Parathyroid adenoma (tissue), 2 donors: ENCODE data around the gene KAZN.

Experiments
- H2AFZ ChIP-seq: fragments of 300-600 bp; sonication (generic); one replicate; pipeline ENCODE4 v1.7.0; 2017; ENCODE audit warnings: antibody characterized with exemption, mild to moderate bottlenecking
- H3K27ac ChIP-seq: fragments of 300-600 bp; sonication (generic); one replicate; pipeline ENCODE4 v1.7.0; 2017
- H3K27me3 ChIP-seq: fragments of 300-600 bp; sonication (generic); one replicate; pipeline ENCODE4 v1.7.0; 2017; ENCODE audit warnings: low read length; ENCODE audit not compliant: control insufficient read depth, insufficient read depth
- H3K36me3 ChIP-seq: fragments of 300-600 bp; sonication (generic); one replicate; pipeline ENCODE4 v1.7.0; 2017; ENCODE audit warnings: low read length; ENCODE audit not compliant: control insufficient read depth, insufficient read depth
- H3K4me1 ChIP-seq: fragments of 300-600 bp; sonication (generic); one replicate; pipeline ENCODE4 v1.7.0; 2017; ENCODE audit warnings: control low read depth
- H3K4me2 ChIP-seq: fragments of 300-600 bp; sonication (generic); one replicate; pipeline ENCODE4 v1.7.0; 2017; ENCODE audit warnings: low read length
- H3K4me3 ChIP-seq: fragments of 300-600 bp; sonication (generic); one replicate; pipeline ENCODE4 v1.7.0; 2017; ENCODE audit warnings: low read depth, low read length
- H3K79me2 ChIP-seq: fragments of 300-600 bp; sonication (generic); one replicate; pipeline ENCODE4 v1.7.0; 2017; ENCODE audit warnings: control low read depth
- H3K9ac ChIP-seq: fragments of 300-600 bp; sonication (generic); one replicate; pipeline ENCODE4 v1.7.0; 2017; ENCODE audit warnings: mild to moderate bottlenecking
- H3K9me3 ChIP-seq: fragments of 300-600 bp; sonication (generic); one replicate; pipeline ENCODE4 v1.7.0; 2017; ENCODE audit warnings: low read length; ENCODE audit not compliant: control insufficient read depth
- CTCF ChIP-seq: fragments of 300-600 bp; sonication (generic); IDR thresholded peaks from one replicate; pipeline ENCODE4 v1.7.0; 2017; ENCODE audit warnings: antibody characterized with exemption, mild to moderate bottlenecking
- donor health status: primary hyperparathyroidism.

The KAZN gene

GRCh38 chr1:15101801-15102200, 503.3 kb downstream of the KAZN start:
- no peak overlapping the region for H3K27ac ChIP-seq
- no peak for TF ChIP-seq CTCF
- no peak overlapping the region for H3K4me2 ChIP-seq
- H3K36me3 ChIP-seq = no peaks in the 10 kb centered on the region
- H3K27me3 ChIP-seq = no peaks in the 10 kb centered on the region
- no peak overlapping the region for H3K4me3 ChIP-seq
- no peak overlapping the region for H3K9ac ChIP-seq
- no peak overlapping the region for H2AFZ ChIP-seq
- H3K4me1 ChIP-seq = no peaks in the 10 kb centered on the region
- no peaks in the 10 kb centered on the region for H3K79me2 ChIP-seq
- H3K9me3 ChIP-seq = no peaks in the 10 kb centered on the region

GRCh38 chr1:15102646-15103045, 504.2 kb downstream of the KAZN start:
- no peak overlapping the region for H3K9ac ChIP-seq
- no peaks in the 10 kb centered on the region for H3K9me3 ChIP-seq
- H3K27me3 ChIP-seq = no peaks in the 10 kb centered on the region
- H3K36me3 ChIP-seq = no peaks in the 10 kb centered on the region
- H2AFZ ChIP-seq = no peak overlapping the region
- no peak for TF ChIP-seq CTCF
- H3K27ac ChIP-seq = no peak overlapping the region
- H3K4me1 ChIP-seq = no peaks in the 10 kb centered on the region
- H3K79me2 ChIP-seq = no peaks in the 10 kb centered on the region
- H3K4me2 ChIP-seq = no peak overlapping the region
- H3K4me3 ChIP-seq = no peak overlapping the region

GRCh38 chr1:15103211-15103610, 504.7 kb downstream of the KAZN start:
- H3K27me3 ChIP-seq = no peaks in the 10 kb centered on the region
- H3K4me1 ChIP-seq = no peaks in the 10 kb centered on the region
- no peak overlapping the region for H3K4me3 ChIP-seq
- H3K36me3 ChIP-seq = no peaks in the 10 kb centered on the region
- no peak for TF ChIP-seq CTCF
- no peak overlapping the region for H3K9ac ChIP-seq
- H3K9me3 ChIP-seq = no peaks in the 10 kb centered on the region
- H2AFZ ChIP-seq = no peak overlapping the region
- no peaks in the 10 kb centered on the region for H3K79me2 ChIP-seq
- no peak overlapping the region for H3K27ac ChIP-seq
- H3K4me2 ChIP-seq = no peak overlapping the region

GRCh38 chr1:15103906-15104305, 505.4 kb downstream of the KAZN start:
- Histone ChIP-seq H3K27ac (no peak overlapping the region), H3K9ac (no peak overlapping the region), H3K4me1 (no peaks in the 10 kb centered on the region), H2AFZ (no peak overlapping the region), H3K36me3 (no peaks in the 10 kb centered on the region), H3K27me3 (no peaks in the 10 kb centered on the region), H3K9me3 (no peaks in the 10 kb centered on the region), H3K79me2 (no peaks in the 10 kb centered on the region), H3K4me2 (no peak overlapping the region), H3K4me3 (no peak overlapping the region)
- no peak for TF ChIP-seq CTCF

- TF ChIP-seq CTCF = no peak
- no peaks in the 10 kb centered on the region for H3K4me1 ChIP-seq
- H3K4me3 ChIP-seq = no peak overlapping the region
Measured at GRCh38 chr1:15104768-15105167, 506.3 kb downstream of the KAZN start.

More at GRCh38 chr1:15104768-15105167, 506.3 kb downstream of the KAZN start:
- Histone ChIP-seq H3K36me3 (no peaks in the 10 kb centered on the region), H3K9me3 (no peaks in the 10 kb centered on the region), H3K9ac (no peak overlapping the region), H3K27me3 (no peaks in the 10 kb centered on the region), H2AFZ (no peak overlapping the region), H3K27ac (no peak overlapping the region), H3K4me2 (no peak overlapping the region), H3K79me2 (no peaks in the 10 kb centered on the region)
